IPS DF 4.7 (cell line): ENCODE measurements around the gene PHACTR3.

Experiments used
- DNase-seq: peaks from one replicate; pipeline ENCODE4 v3.0.0-alpha.2; 2013; ENCODE audit warnings: low spot score; ENCODE audit errors: extremely low read depth

The PHACTR3 gene

GRCh38 chr20:59645271-59645670 is 40.9 kb downstream of the PHACTR3 start:
- DNase-seq: no peak

- no peak for DNase-seq
Observed at GRCh38 chr20:59645761-59646171, 41.4 kb downstream of the PHACTR3 start.

- no peak for DNase-seq
Observed at GRCh38 chr20:59646487-59646886, 42.1 kb downstream of the PHACTR3 start.

GRCh38 chr20:59647271-59647670 is 42.9 kb downstream of the PHACTR3 start:
- DNase-seq: no peak

- no peak for DNase-seq
Observed at GRCh38 chr20:59648466-59649070, 44.2 kb downstream of the PHACTR3 start.

DNA sequence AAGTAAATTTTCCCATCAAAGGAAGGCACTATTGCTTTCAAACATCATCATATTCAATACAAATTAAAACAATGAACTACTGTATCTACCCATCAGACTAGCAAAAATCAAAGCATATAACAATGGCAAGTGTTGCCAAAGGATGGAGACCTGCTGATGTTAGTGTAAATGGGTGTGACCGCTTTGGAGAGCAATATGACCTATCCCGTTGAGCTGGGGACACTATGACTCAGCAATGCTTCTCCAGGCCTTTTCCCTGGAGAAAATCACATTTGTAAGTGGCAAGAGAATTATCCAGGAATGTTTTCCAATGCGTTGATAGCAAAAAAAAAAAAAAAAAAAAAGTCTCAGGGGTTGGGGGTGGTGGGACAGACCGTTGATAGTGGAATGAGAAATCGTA is 46.1 kb downstream of the PHACTR3 start:
- no peak for DNase-seq

DNA sequence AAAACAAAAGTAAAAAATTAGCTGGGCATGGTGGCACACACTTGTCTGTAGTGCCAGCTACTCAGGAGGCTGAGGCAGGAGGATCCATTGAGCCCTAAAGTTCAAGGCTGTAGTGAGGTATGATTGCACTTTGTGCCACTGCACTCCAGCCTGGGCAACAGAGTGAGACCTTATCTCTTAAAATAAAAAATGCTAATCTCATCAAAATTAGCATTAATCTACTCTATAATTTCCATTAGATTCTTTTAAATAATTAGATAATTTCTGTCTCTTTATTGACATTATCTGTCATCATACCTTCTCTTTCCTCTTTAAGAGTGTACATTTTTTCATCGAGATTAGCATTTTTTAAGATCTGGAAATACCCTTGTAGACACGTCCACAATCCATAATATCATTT is 48.0 kb downstream of the PHACTR3 start:
- no peak for DNase-seq

DNA sequence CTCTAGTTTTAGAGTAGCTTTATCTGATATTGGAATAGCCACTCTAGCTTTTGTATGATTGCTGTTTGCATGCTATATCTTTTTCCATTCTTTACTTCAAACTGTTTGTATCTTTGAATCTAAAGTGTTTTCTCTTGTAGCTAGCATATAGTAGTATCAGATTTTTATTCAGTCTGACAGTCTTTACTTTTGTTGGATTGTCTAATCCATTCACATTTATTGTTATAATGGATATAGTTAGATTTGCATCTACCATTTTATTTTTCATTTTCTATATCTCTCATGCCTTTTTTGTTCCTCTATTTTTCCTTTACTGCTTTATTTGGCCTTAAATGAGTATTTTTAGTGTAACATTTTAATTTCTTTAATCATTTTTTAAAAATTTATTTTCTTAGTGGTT is 52.1 kb downstream of the PHACTR3 start:
- no peak for DNase-seq

- no peak for DNase-seq
Observed at GRCh38 chr20:59657459-59658046, 53.2 kb downstream of the PHACTR3 start.

DNA sequence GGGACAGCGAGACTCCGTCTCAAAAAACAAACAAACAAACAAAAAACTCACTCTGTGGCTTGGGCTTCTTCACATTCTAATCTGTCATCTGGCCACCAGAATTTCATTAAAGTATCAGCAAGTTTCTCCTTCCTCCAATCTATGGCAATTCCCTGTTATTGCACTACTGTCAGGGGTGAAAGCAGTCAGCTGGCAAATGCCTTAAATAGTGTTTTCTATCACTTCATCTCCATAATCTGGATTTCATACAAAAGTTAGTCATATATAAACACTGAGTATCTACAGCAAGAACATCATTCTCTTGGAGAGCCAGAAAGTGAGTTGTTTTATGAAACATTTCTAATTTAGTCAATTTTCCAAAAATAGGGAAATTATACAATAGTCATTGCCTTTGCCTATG is 56.1 kb downstream of the PHACTR3 start:
- DNase-seq: no peak

DNA sequence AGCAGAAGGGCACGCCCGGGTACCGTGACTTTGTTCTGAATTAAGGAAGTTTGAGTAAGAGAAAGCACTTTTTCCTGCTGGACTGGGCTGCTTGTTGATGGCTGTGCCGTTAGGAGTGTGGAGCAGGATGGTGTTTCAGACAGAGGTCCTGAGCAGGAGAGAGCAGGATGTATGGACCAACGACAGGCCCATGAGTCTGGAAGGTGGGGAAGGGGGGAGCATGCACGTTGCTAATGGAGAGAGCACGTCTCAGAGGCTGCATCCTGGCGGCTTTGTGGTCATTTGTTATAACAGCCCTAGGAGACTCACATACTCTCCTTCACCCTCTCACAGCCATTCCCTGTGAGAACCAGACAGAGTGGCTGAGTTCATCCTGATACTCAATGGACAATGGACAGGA is 56.8 kb downstream of the PHACTR3 start:
- no peak for DNase-seq

DNA sequence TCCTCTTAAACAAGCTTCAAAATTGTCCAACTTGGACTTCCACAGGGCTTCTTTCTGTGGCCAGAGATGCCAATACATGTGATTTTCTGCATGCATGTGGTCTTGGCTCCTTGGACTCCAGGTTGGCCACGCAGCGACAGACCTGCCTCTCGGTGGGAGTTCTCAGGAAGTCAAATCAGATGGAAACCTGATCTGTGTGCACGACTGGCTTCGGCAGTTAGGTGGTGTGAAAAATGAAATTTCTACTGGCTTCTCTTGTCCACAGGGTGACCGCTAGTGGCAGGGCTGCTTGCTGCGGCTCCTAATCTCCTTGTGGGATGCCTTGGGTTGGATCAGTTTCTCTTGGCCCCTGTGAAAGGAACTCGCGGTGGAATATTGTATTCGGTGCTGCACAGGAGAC is 57.3 kb downstream of the PHACTR3 start:
- no peak for DNase-seq

GRCh38 chr20:59662161-59662560 is 57.8 kb downstream of the PHACTR3 start:
- no peak for DNase-seq

GRCh38 chr20:59662856-59663512 is 58.6 kb downstream of the PHACTR3 start:
- no peak for DNase-seq

DNA sequence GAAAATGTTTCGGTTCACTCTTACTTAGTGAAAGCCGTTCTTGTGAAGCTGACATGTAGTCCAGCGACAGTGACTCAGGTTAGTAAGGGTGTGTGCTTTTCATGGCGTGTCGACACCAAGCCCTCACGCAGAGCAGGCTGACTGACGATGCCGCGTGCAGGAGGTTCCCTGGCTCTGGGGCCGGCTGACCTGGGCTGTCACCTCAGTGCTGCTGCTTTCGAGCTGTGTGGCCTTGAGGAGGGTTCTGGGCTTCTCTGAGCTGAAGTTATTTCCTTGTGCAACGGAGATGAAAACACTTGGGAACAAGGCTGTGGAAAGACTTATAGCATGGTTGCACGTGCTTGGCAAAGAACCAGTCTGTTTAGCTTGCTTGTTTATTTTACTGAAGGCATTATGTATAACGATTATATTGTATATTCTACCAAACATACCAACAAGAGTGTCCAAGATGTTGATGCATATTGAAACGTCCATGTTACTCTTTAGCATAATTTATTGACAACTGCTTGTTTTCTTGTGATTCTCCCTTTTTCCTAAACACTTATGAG is 59.2 kb downstream of the PHACTR3 start:
- DNase-seq: no peak

- no peak for DNase-seq
Observed at GRCh38 chr20:59664421-59664941, 60.1 kb downstream of the PHACTR3 start.

- no peak for DNase-seq
Observed at GRCh38 chr20:59665656-59666555, 61.6 kb downstream of the PHACTR3 start.

DNA sequence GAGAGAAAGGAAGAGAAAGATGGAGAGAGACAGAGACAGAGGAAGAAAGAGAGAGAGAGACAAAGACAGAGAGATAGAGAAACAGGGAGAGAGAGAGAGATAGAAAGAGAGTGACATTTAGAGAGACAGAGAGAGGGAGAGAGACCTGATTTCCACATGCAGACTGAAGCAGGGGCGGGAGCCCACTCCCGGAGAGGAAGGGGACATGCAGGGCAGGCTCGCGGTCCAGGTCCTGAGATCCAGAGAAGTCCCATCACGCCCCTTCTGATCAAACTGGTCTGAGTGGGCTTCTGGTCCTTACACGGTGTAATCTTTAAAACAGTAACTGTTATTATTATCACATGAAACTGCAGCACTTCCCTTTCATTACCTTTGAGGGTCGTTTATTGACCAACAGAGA is 62.2 kb downstream of the PHACTR3 start:
- no peak for DNase-seq

DNA sequence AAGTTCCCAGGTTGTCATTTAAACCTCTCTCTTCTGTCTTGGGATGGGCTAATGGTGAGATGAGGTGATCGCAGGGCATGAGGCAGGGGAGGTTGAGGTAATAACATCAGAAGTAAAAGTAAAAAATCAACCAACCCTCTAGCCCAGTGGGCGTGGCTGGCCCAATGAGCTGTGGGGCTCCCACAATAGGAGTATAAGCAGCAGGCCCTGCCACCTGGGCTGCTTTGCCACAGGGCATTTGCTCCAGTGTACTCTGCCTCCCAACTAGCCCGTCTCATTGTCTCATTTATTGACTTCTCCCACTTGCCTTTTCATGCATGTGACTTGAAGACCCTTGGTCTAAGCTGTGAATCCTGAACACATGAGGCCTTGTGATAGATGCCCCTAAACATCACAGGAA is 62.8 kb downstream of the PHACTR3 start:
- no peak for DNase-seq

DNA sequence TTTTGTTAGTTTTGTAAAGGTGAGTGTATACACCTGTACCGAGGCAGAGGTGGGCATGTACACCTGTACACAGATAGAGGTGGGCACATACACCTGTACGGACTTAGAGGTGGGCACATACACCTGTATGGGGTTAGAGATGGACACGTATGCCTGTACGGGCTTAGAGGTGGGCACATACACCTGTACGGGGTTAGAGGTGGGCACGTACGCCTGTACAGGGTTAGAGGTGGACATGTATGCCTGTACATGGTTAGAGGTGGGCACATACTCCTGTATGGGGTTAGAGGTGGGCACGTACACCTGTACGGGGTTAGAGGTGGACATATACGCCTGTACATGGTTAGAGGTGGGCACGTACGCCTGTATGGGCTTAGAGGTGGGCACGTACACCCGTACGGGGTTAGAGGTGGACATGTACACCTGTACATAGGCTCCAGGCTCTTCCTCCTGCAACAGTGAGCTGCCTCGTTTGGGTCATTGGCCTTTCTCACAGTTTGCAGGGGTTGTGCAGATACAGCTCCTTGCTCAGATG is 63.7 kb downstream of the PHACTR3 start:
- DNase-seq: no peak
